GM23338 (cell line): ENCODE data around the gene SLC25A26. TPM values are rescaled to one million over a fixed set of nuclear protein-coding genes. Genes with fewer than 3 reads are reported as not detected.

Source experiments
- ATAC-seq: fragments of 200-7000 bp; cut with Tn5 transposase; 3 replicates; pipeline ENCODE4 v1.9.1; 2020
- DNase-seq: peaks from one replicate; pipeline ENCODE4 v3.0.0-alpha.2; 2015; ENCODE audit warnings: low spot score
- H2AFZ ChIP-seq: fragments of 200-600 bp; sonication (generic); 2 replicates; pipeline ENCODE4 v1.8.0; 2016; ENCODE audit warnings: antibody characterized with exemption, mild to moderate bottlenecking, moderate library complexity
- H3F3A ChIP-seq: fragments of 200-600 bp; sonication (generic); replicated peaks from 2 replicates; pipeline ENCODE4 v1.8.0; 2017; ENCODE audit warnings: antibody characterized with exemption, mixed run types, low read depth
- H3K27ac ChIP-seq: fragments of 200-600 bp; sonication (generic); 2 replicates; pipeline ENCODE4 v1.6.1; 2016; ENCODE audit warnings: low read depth
- H3K27me3 ChIP-seq: fragments of 200-600 bp; sonication (generic); 2 replicates; pipeline ENCODE4 v1.8.0; 2016; ENCODE audit warnings: mild to moderate bottlenecking, mixed run types, moderate library complexity; ENCODE audit not compliant: insufficient read depth
- H3K36me3 ChIP-seq: fragments of 200-600 bp; sonication (generic); 2 replicates; pipeline ENCODE4 v1.8.0; 2016; ENCODE audit warnings: mild to moderate bottlenecking; ENCODE audit not compliant: insufficient read depth
- H3K4me1 ChIP-seq: fragments of 200-600 bp; sonication (generic); 2 replicates; pipeline ENCODE4 v1.8.0; 2016; ENCODE audit warnings: mild to moderate bottlenecking, moderate library complexity; ENCODE audit not compliant: insufficient read depth
- H3K4me2 ChIP-seq: fragments of 200-600 bp; sonication (generic); 2 replicates; pipeline ENCODE4 v1.7.1; 2017; ENCODE audit warnings: mixed run types
- H3K4me3 ChIP-seq: fragments of 200-600 bp; sonication (generic); 2 replicates; pipeline ENCODE4 v1.6.1; 2016; ENCODE audit warnings: mixed run types
- H3K79me2 ChIP-seq: fragments of 200-600 bp; sonication (generic); replicated peaks from 2 replicates; pipeline ENCODE4 v1.8.0; 2017; ENCODE audit warnings: mild to moderate bottlenecking; ENCODE audit not compliant: insufficient read depth
- H3K9me2 ChIP-seq: fragments of 200-600 bp; sonication (generic); 2 replicates; pipeline ENCODE4 v1.8.0; 2017; ENCODE audit not compliant: insufficient read depth
- H4K20me1 ChIP-seq: fragments of 200-600 bp; sonication (generic); replicated peaks from 2 replicates; pipeline ENCODE4 v1.8.0; 2017; ENCODE audit warnings: mild to moderate bottlenecking; ENCODE audit not compliant: insufficient read depth
- H3K27ac Mint-ChIP-seq: 2 replicates; pipeline ENCODE4 v1.8.0; 2020; ENCODE audit warnings: inconsistent platforms, mild to moderate bottlenecking, moderate library complexity, mixed read lengths
- H3K27me3 Mint-ChIP-seq: 3 replicates; pipeline ENCODE4 v1.8.0; 2022; ENCODE audit warnings: low read depth, mild to moderate bottlenecking, moderate library complexity, mixed read lengths, inconsistent platforms; ENCODE audit not compliant: insufficient read depth, poor library complexity
- H3K36me3 Mint-ChIP-seq: 3 replicates; pipeline ENCODE4 v1.8.0; 2021; ENCODE audit warnings: low read depth, mild to moderate bottlenecking, inconsistent platforms, moderate library complexity, mixed read lengths
- H3K4me1 Mint-ChIP-seq: 3 replicates; pipeline ENCODE4 v1.8.0; 2020; ENCODE audit warnings: mild to moderate bottlenecking, inconsistent platforms, mixed read lengths
- H3K4me3 Mint-ChIP-seq: 3 replicates; pipeline ENCODE4 v1.8.0; 2021; ENCODE audit warnings: moderate library complexity, mild to moderate bottlenecking, inconsistent platforms, mixed read lengths
- H3K9me3 Mint-ChIP-seq: 3 replicates; pipeline ENCODE4 v1.8.0; 2020; ENCODE audit warnings: moderate library complexity, mild to moderate bottlenecking, inconsistent platforms, mixed read lengths
- CREB1 ChIP-seq: fragments of 250-450 bp; sonication (Bioruptor Pico); IDR thresholded peaks from 2 replicates; pipeline ENCODE4 v1.5.0; 2020; ENCODE audit warnings: low read depth, mild to moderate bottlenecking, moderate library complexity
- CTCF ChIP-seq, 2 experiments: fragments of 200-600 bp in 1 of 2; sonication (generic) in 1 of 2; conservative IDR thresholded peaks; 2 replicates each; pipeline versions ENCODE4 v1.5.1 to v1.6.1; 2016 to 2017; ENCODE audit warnings: antibody characterized with exemption in 2 of 2, low read depth in 2 of 2, mild to moderate bottlenecking in 2 of 2, moderate library complexity in 1 of 2
- ETS1 ChIP-seq: IDR thresholded peaks from 2 replicates; pipeline ENCODE4 v1.6.1; 2016; ENCODE audit warnings: antibody characterized with exemption
- EZH2 ChIP-seq: fragments of 200-600 bp; sonication (generic); IDR thresholded peaks from one replicate; pipeline ENCODE4 v1.8.0; 2017; ENCODE audit warnings: antibody characterized with exemption, mild to moderate bottlenecking, low read depth; ENCODE audit not compliant: unreplicated experiment
- EZH2phosphoT487 ChIP-seq: fragments of 200-600 bp; sonication (generic); IDR thresholded peaks from one replicate; pipeline ENCODE4 v1.8.1; 2018; ENCODE audit warnings: antibody characterized with exemption; ENCODE audit not compliant: unreplicated experiment
- JUNB ChIP-seq: IDR thresholded peaks from one replicate; pipeline ENCODE4 v1.6.1; 2016; ENCODE audit warnings: antibody characterized with exemption; ENCODE audit not compliant: unreplicated experiment
- NANOG ChIP-seq: IDR thresholded peaks from 2 replicates; pipeline ENCODE4 v1.6.1; 2016; ENCODE audit warnings: antibody characterized with exemption, borderline replicate concordance
- POLR2AphosphoS5 ChIP-seq: IDR thresholded peaks from 2 replicates; pipeline ENCODE4 v1.6.1; 2016; ENCODE audit warnings: antibody characterized with exemption, low read depth
- REST ChIP-seq: IDR thresholded peaks from one replicate; pipeline ENCODE4 v1.6.1; 2018; ENCODE audit warnings: antibody characterized with exemption; ENCODE audit not compliant: unreplicated experiment
- STAT1 ChIP-seq: IDR thresholded peaks from one replicate; pipeline ENCODE4 v1.6.1; 2016; ENCODE audit warnings: antibody characterized with exemption; ENCODE audit not compliant: unreplicated experiment
- ZNF114 ChIP-seq: fragments of 250-450 bp; sonication (Bioruptor Pico); IDR thresholded peaks from 2 replicates; pipeline ENCODE4 v1.5.0; 2020; ENCODE audit warnings: mild to moderate bottlenecking, moderate library complexity
- ZNF331 ChIP-seq: fragments of 250-450 bp; sonication (Bioruptor Pico); IDR thresholded peaks from 2 replicates; pipeline ENCODE4 v1.5.0; 2020; ENCODE audit warnings: low read depth, mild to moderate bottlenecking, moderate library complexity
- ZNF462 ChIP-seq: fragments of 250-450 bp; sonication (Bioruptor Pico); IDR thresholded peaks from 2 replicates; pipeline ENCODE4 v1.5.0; 2020; ENCODE audit warnings: mild to moderate bottlenecking, moderate library complexity
- polyA plus RNA-seq: library from polyadenylated mRNA; unstranded; fragments of >200 nt; fragmentation: Nextera tagmentation; extraction: Ambion mirVana; gene quantifications from 2 replicates; pipeline ENCODE4 v1.2.1, GENCODE V29; 2016
- total RNA-seq: library from RNA; depleted of rRNA; stranded (reverse); fragments of >200 nt; shearing (Covaris generic); gene quantifications from 2 replicates; pipeline ENCODE4 v1.2.3, GENCODE V29; 2014

SLC25A26 gene
- total and polyA plus RNA-seq, 2 experiments from 2014 or later = 24.8 to 40.2 TPM

GRCh38 chr3:66299891-66300290, 79.1 kb downstream of the SLC25A26 start:
- no peaks in the 10 kb centered on the region for H3K79me2 ChIP-seq
- DNase-seq (no peak), ATAC-seq (no peak)
- no peaks in the 10 kb centered on the region for H3K27me3 Mint-ChIP-seq
- H2AFZ ChIP-seq = no peak overlapping the region
- no peaks in the 10 kb centered on the region for H3K9me2 ChIP-seq
- no peak overlapping the region for H3K4me3 Mint-ChIP-seq
- no peaks in the 10 kb centered on the region for H3K36me3 ChIP-seq
- H3K27me3 ChIP-seq = no peaks in the 10 kb centered on the region
- H3K27ac ChIP-seq = no peak overlapping the region
- TF ChIP-seq REST (no peak), ZNF114 (CRISPR knock-in tag) (no peak), NANOG (no peak), CREB1 (no peak), ZNF331 (CRISPR knock-in tag) (no peak), POLR2AphosphoS5 (no peak), EZH2 (no peak), STAT1 (no peak), CTCF (conservative IDR thresholded peaks at IDR 0.05; ENCODE audit: low read depth in 2 of 2) (no peak), EZH2phosphoT487 (no peak), JUNB (no peak), ETS1 (no peak), ZNF462 (CRISPR knock-in tag) (no peak)
- no peaks in the 10 kb centered on the region for H3K4me1 ChIP-seq
- H3F3A ChIP-seq = no peaks in the 10 kb centered on the region
- no peaks in the 10 kb centered on the region for H3K36me3 Mint-ChIP-seq
- H3K27ac Mint-ChIP-seq = no peak overlapping the region
- H3K4me3 ChIP-seq = no peak overlapping the region
- H3K4me2 ChIP-seq = no peak overlapping the region
- peaks cover 5% of the 10 kb centered on the region; the same call in 1 of the 3 replicates for H3K4me1 Mint-ChIP-seq
- no peaks in the 10 kb centered on the region for H4K20me1 ChIP-seq
- H3K9me3 Mint-ChIP-seq = no peaks in the 10 kb centered on the region
